ENCODE measurements around the gene HDAC4. TPM values are rescaled to one million over a fixed set of nuclear protein-coding genes. Genes with fewer than 3 reads are reported as not detected.

The HDAC4 gene
- total and polyA plus RNA-seq, 9 of the 15 experiments (the other 6 are each of a cell fraction or from before 2014, with no cell fraction given): 0.11 to 20.2 (median 4.0) TPM

DNA sequence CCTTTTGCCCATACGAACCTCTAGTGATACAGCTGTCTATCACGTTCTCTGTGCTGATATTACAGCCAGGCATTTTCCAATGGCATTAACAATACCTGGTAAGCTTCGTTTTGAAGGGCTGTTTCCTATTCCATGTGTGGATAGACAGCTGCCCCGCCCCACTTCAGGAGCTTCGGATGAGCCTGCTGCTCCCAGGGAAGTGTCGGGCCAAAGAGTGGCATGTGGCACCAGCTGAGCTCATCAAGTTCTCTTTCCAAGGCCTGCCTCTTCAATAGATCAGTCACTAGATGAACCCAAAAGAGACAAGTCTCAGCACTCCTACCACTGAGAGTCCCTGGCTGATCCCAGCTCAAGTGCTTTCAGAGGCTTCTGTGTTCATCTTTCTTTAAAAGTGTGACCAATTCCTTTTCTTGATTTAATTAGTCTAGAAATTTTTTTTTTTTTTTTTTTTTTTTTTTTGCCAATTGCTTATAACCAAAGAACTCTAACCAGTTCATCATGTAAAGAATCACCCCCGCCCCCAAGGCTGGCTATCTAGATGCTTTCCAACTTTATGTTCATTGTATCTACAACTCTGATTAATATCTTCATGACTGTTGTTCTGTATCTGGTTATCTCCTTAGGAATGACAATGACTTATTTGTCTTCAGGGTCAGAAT lies 46.6 kb downstream of the HDAC4 start:
- intact Hi-C loops (cut with micrococcal nuclease): no loop called here
- TF ChIP-seq PHF20 (IDR thresholded peaks at IDR 0.05; ENCODE audit: partially characterized antibody) (no peak), BCOR (IDR thresholded peaks at IDR 0.05) (no peak), NEUROD1 (IDR thresholded peaks at IDR 0.05; ENCODE audit: borderline replicate concordance, low read depth, low read length, partially characterized antibody) (no peak), THRAP3 (IDR thresholded peaks at IDR 0.05; ENCODE audit: borderline replicate concordance) (no peak), KLF6 (CRISPR knock-in tag; IDR thresholded peaks at IDR 0.05; ENCODE audit: borderline replicate concordance) (no peak), STAT5B (CRISPR knock-in tag; IDR thresholded peaks at IDR 0.05) (no peak), ZNF121 (CRISPR knock-in tag; conservative IDR thresholded peaks at IDR 0.05) (no peak), TRIM24 (IDR thresholded peaks at IDR 0.05) (no peak), SMC3 (conservative IDR thresholded peaks at IDR 0.05; ENCODE audit: insufficient read depth, low read depth, low read length) (no peak), NFYB (IDR thresholded peaks at IDR 0.05; ENCODE audit: extremely low read depth, insufficient read length) (no peak), FOSL1 (tag; conservative IDR thresholded peaks at IDR 0.05) (no peak)
- TF ChIP-seq, protein P1, sequence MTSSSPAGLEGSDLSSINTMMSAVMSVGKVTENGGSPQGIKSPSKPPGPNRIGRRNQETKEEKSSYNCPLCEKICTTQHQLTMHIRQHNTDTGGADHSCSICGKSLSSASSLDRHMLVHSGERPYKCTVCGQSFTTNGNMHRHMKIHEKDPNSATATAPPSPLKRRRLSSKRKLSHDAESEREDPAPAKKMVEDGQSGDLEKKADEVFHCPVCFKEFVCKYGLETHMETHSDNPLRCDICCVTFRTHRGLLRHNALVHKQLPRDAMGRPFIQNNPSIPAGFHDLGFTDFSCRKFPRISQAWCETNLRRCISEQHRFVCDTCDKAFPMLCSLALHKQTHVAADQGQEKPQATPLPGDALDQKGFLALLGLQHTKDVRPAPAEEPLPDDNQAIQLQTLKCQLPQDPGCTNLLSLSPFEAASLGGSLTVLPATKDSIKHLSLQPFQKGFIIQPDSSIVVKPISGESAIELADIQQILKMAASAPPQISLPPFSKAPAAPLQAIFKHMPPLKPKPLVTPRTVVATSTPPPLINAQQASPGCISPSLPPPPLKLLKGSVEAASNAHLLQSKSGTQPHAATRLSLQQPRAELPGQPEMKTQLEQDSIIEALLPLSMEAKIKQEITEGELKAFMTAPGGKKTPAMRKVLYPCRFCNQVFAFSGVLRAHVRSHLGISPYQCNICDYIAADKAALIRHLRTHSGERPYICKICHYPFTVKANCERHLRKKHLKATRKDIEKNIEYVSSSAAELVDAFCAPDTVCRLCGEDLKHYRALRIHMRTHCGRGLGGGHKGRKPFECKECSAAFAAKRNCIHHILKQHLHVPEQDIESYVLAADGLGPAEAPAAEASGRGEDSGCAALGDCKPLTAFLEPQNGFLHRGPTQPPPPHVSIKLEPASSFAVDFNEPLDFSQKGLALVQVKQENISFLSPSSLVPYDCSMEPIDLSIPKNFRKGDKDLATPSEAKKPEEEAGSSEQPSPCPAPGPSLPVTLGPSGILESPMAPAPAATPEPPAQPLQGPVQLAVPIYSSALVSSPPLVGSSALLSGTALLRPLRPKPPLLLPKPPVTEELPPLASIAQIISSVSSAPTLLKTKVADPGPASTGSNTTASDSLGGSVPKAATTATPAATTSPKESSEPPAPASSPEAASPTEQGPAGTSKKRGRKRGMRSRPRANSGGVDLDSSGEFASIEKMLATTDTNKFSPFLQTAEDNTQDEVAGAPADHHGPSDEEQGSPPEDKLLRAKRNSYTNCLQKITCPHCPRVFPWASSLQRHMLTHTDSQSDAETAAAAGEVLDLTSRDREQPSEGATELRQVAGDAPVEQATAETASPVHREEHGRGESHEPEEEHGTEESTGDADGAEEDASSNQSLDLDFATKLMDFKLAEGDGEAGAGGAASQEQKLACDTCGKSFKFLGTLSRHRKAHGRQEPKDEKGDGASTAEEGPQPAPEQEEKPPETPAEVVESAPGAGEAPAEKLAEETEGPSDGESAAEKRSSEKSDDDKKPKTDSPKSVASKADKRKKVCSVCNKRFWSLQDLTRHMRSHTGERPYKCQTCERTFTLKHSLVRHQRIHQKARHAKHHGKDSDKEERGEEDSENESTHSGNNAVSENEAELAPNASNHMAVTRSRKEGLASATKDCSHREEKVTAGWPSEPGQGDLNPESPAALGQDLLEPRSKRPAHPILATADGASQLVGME (CRISPR knock-in tag; IDR thresholded peaks at IDR 0.05): no peak
- TF ChIP-seq, protein P2, sequence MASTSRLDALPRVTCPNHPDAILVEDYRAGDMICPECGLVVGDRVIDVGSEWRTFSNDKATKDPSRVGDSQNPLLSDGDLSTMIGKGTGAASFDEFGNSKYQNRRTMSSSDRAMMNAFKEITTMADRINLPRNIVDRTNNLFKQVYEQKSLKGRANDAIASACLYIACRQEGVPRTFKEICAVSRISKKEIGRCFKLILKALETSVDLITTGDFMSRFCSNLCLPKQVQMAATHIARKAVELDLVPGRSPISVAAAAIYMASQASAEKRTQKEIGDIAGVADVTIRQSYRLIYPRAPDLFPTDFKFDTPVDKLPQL (IDR thresholded peaks at IDR 0.05; ENCODE audit: extremely low read depth, insufficient read length): no peak

More for the DNA sequence above, 46.6 kb downstream of the HDAC4 start:
- no TSS peak for BruUV-seq (replicated peaks)
- Histone ChIP-seq H4K20me1 (replicated peaks; ENCODE audit: control insufficient read depth, insufficient read depth, low read length) (no peaks in the 10 kb centered on the region), H3K4me1 (replicated peaks in 1 of 2; ENCODE audit: control insufficient read depth in 2 of 2, insufficient read depth in 2 of 2, low read length in 2 of 2) (no peaks in the 10 kb centered on the region), H3K27me3 (ENCODE audit: control insufficient read depth in 2 of 2, insufficient read depth in 2 of 2, low read length in 2 of 2) (no peaks in the 10 kb centered on the region), H3K9me3 (replicated peaks; ENCODE audit: control insufficient read depth, insufficient read depth, low read depth, low read length) (peaks cover 1% of the 10 kb centered on the region; the same call in 1 of the 2 replicates), H3K9me1 (ENCODE audit: control insufficient read depth, insufficient read depth, low read length) (no peaks in the 10 kb centered on the region), H3K9ac (ENCODE audit: insufficient read depth in 1 of 2, low read depth in 2 of 2, low read length in 2 of 2) (no peak overlapping the region), H3K36me3 (ENCODE audit: control insufficient read depth, insufficient read depth, low read length) (peaks cover 8% of the 10 kb centered on the region; the same call in 1 of the 3 replicates), H2AFZ (ENCODE audit: low read depth, low read length) (no peak overlapping the region), H3K4me3 (no peak overlapping the region), H3K4me2 (ENCODE audit: insufficient read depth, low read length) (no peak overlapping the region), H3K79me2 (ENCODE audit: control insufficient read depth, insufficient read depth, low read length) (no peaks in the 10 kb centered on the region), H3K27ac (ENCODE audit: extremely low read depth, low read depth, low read length) (no peak overlapping the region)
- no peak for ATAC-seq
- no peak for FAIRE-seq
- WGBS (ENCODE audit: insufficient coverage, low coverage, missing lambda C conversion rate): 89% methylated on average over 7 of the region's 7 CpGs
- CTCF ChIA-PET (ENCODE audit: low intra/inter-chr PET ratio): no interaction called here
- no peak for DNase-seq (ENCODE audit: extremely low read depth in 1 of 4, low spot score in 3 of 4)
- in situ Hi-C loops (cut with MboI): no loop called here
- POLR2A ChIA-PET: interaction anchor here (1.6 kb wide), 1 partner anchor 10 kb away, joined by 4 read pairs; no protein-coding TSS in a partner anchor
